Lower lobe of right lung (tissue), 2 donors: ENCODE measurements around the gene SPNS2. TPM values are rescaled to one million over a fixed set of nuclear protein-coding genes. Genes with fewer than 3 reads are reported as not detected.

ENCODE experiments used
- ATAC-seq, 2 donors: fragments of 200-7000 bp; cut with Tn5 transposase; one replicate each; pipeline ENCODE4 v1.9.1; 2020 to 2022; ENCODE audit warnings: mild to moderate bottlenecking in 2 of 2, moderate library complexity in 2 of 2
- DNase-seq: peaks from one replicate; pipeline ENCODE4 v3.0.0-alpha.2; 2020
- H3K27ac ChIP-seq: fragments of 200-600 bp; one replicate; pipeline ENCODE4 v1.8.0; 2022
- H3K27me3 ChIP-seq: fragments of 200-600 bp; one replicate; pipeline ENCODE4 v1.8.0; 2022; ENCODE audit warnings: low read depth
- H3K36me3 ChIP-seq: fragments of 200-600 bp; one replicate; pipeline ENCODE4 v1.8.0; 2022; ENCODE audit warnings: mild to moderate bottlenecking
- H3K4me1 ChIP-seq: fragments of 200-600 bp; one replicate; pipeline ENCODE4 v1.8.0; 2022
- H3K4me3 ChIP-seq: fragments of 200-600 bp; one replicate; pipeline ENCODE4 v1.8.0; 2022; ENCODE audit warnings: mild to moderate bottlenecking
- H3K9me3 ChIP-seq: fragments of 200-600 bp; one replicate; pipeline ENCODE4 v1.8.0; 2022
- intact Hi-C: fragments of 100-400 bp; cut with DNase I; formaldehyde crosslinking; loops from one replicate; pipeline ENCODE4 v1.11.0; 2022
- total RNA-seq: library from RNA; stranded (reverse); fragmentation: NEBNext Ultra II Directional; extraction: Animal tissue kit (Norgen Biotek cat#: 25700); gene quantifications from one replicate; pipeline ENCODE4 v1.2.1, GENCODE V29; 2021
- TF ChIP-seq, protein P1 (sequence below): fragments of 200-600 bp; IDR thresholded peaks from one replicate; pipeline ENCODE4 v1.8.0; 2022; ENCODE audit warnings: antibody characterized with exemption, mild to moderate bottlenecking
- donor health status: DM: no; HTN: yes; CAD: no; lungs with severe emphysema.

The SPNS2 gene
- total RNA-seq, 1 donor from 2014 or later = 42.0 TPM

DNA sequence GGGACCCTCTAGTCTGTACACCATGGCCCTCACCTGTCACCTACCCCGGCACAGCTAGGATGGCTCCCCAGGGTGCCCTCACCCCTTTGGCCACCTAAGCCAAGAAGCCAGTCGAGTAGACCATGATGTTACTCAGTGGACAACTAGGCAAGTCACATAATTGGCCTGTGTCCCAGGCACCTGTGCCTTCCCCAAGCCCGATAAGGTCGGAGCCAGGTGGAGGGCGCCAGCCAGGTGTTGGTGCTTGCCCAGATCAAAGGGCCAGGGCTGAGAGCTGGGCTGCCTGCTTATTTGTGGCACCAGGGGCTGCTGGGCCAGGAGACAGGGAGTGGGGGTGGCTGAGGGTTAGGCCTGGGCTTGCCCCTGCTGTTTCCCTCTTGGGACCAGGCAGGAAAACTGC is 16.8 kb downstream of the SPNS2 start:
- TF ChIP-seq, protein P1, sequence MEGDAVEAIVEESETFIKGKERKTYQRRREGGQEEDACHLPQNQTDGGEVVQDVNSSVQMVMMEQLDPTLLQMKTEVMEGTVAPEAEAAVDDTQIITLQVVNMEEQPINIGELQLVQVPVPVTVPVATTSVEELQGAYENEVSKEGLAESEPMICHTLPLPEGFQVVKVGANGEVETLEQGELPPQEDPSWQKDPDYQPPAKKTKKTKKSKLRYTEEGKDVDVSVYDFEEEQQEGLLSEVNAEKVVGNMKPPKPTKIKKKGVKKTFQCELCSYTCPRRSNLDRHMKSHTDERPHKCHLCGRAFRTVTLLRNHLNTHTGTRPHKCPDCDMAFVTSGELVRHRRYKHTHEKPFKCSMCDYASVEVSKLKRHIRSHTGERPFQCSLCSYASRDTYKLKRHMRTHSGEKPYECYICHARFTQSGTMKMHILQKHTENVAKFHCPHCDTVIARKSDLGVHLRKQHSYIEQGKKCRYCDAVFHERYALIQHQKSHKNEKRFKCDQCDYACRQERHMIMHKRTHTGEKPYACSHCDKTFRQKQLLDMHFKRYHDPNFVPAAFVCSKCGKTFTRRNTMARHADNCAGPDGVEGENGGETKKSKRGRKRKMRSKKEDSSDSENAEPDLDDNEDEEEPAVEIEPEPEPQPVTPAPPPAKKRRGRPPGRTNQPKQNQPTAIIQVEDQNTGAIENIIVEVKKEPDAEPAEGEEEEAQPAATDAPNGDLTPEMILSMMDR = no peak
- H3K27ac ChIP-seq = peak overlapping the region; percentile 70
- H3K9me3 ChIP-seq = no peaks in the 10 kb centered on the region
- no peak overlapping the region for H3K4me3 ChIP-seq
- ATAC-seq = peak in 1 of 2 donors; percentile 27
- H3K4me1 ChIP-seq = peaks cover 84% of the 10 kb centered on the region
- H3K36me3 ChIP-seq = no peaks in the 10 kb centered on the region
- intact Hi-C loops = no loop called here
- no peak for DNase-seq
- no peaks in the 10 kb centered on the region for H3K27me3 ChIP-seq

DNA sequence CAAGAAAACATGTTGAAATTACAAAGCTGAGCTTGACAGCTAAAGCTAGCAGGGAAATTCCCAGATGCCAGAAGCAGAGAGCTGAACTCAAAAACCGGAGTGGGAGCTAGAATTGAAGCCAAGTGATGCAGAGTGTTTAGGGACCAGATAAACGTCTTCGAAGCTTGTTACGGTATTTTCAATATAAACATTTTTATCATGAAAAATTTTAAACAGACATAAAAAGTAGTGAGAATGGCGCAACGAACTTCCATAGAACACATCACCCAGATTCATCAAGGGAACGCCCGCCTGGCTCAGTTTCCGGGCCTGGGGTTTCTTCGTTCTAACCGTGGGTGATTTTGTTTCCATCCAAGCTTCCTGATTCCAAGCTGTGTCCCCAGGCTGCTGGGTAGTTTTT is 18.1 kb downstream of the SPNS2 start:
- H3K9me3 ChIP-seq = no peaks in the 10 kb centered on the region
- TF ChIP-seq, protein P1 = no peak
- no peak overlapping the region for H3K4me3 ChIP-seq
- H3K27me3 ChIP-seq = no peaks in the 10 kb centered on the region
- no peak for ATAC-seq
- intact Hi-C loops = no loop called here
- peak overlapping the region; percentile 70 for H3K27ac ChIP-seq
- H3K36me3 ChIP-seq = no peaks in the 10 kb centered on the region
- peaks cover 84% of the 10 kb centered on the region for H3K4me1 ChIP-seq
- no peak for DNase-seq

DNA sequence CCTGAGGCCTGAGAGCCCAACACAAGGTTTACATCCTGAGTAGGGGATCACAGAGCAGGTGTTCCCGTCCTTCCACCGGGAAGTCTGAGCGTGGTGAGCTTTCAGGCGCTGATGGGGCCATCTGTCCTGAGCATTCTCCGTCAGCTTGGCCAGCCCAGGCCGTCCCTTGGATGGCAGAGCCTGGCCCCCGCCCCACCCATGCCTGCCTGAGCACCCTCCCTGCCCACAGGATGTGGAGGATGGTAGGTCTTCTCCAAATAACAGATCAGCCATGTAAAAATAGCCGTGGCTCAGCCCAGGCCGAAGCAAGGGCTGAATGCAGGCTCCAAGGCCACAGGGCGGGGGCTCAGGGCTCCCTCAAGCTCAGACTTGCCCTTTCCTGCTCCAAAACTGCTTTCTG is 20.2 kb downstream of the SPNS2 start:
- Histone ChIP-seq H3K36me3 (no peaks in the 10 kb centered on the region), H3K27ac (peak overlapping the region; percentile 90), H3K4me3 (no peak overlapping the region), H3K4me1 (peaks cover 73% of the 10 kb centered on the region), H3K27me3 (no peaks in the 10 kb centered on the region), H3K9me3 (no peaks in the 10 kb centered on the region)
- intact Hi-C loops = no loop called here
- TF ChIP-seq, protein P1 = no peak
- no peak for ATAC-seq
- no peak for DNase-seq

- intact Hi-C loops = no loop called here
- Histone ChIP-seq H3K4me1 (peaks cover 69% of the 10 kb centered on the region), H3K27ac (peak overlapping the region; percentile 90), H3K4me3 (no peak overlapping the region), H3K27me3 (no peaks in the 10 kb centered on the region), H3K36me3 (no peaks in the 10 kb centered on the region), H3K9me3 (no peaks in the 10 kb centered on the region)
- ATAC-seq (peak; percentile 61 to 75), DNase-seq (peak; percentile 86)
- TF ChIP-seq, protein P1 = no peak
Measured at GRCh38 chr17:4519361-4519788, 20.7 kb downstream of the SPNS2 start.

GRCh38 chr17:4520060-4520893 is 21.6 kb downstream of the SPNS2 start:
- intact Hi-C loops = no loop called here
- peaks cover 4% of the 10 kb centered on the region for H3K36me3 ChIP-seq
- DNase-seq (no peak), ATAC-seq (no peak)
- no peaks in the 10 kb centered on the region for H3K9me3 ChIP-seq
- H3K4me3 ChIP-seq = no peak overlapping the region
- H3K27me3 ChIP-seq = no peaks in the 10 kb centered on the region
- H3K4me1 ChIP-seq = peaks cover 60% of the 10 kb centered on the region
- H3K27ac ChIP-seq = peak overlapping the region; percentile 90
- TF ChIP-seq, protein P1 = no peak
